Measurements from ENCODE around the gene OTUD7B. TPM values are rescaled to one million over a fixed set of nuclear protein-coding genes. Genes with fewer than 3 reads are reported as not detected.
"Not testable (repeated sequence)": the region's sequence is repeated elsewhere in the genome, so short reads cannot be mapped to it uniquely, and the experiment has no call there.

Gene OTUD7B
- total RNA-seq, 1 experiment from 2014 or later: 23.5 TPM

DNA sequence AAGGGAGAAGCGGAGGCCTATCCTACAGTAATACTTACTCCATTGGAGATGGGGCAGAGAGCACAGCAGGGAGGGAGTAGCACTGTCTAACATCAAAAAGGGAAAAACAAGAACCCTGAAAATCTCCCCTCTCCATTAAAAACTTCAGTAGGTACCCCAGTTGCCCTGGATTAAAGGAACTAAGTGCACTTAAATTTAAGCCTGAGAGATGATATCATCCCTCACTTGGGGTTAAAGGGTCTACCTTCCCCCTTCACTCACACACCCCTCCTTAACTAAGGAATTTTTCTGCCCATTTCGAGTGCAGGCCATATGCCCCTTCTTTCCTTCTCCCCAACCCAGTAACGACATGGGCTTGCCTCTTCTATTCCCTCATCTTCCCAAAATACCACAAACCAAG is 70.1 kb downstream of the OTUD7B start:
- Histone ChIP-seq H3K27ac (ENCODE audit: insufficient read length, low read depth, low read length) (no peak overlapping the region), H3K79me2 (ENCODE audit: insufficient read depth, low read length) (no peaks in the 10 kb centered on the region), H3K9me3 (ENCODE audit: control insufficient read depth, low read depth, low read length) (no peaks in the 10 kb centered on the region), H2AK5ac (ENCODE audit: insufficient read length, low read length) (no peak overlapping the region), H3K14ac (ENCODE audit: insufficient read depth, low read length) (no peak overlapping the region), H3K18ac (ENCODE audit: insufficient read length, low read depth, low read length) (no peak overlapping the region), H2BK5ac (ENCODE audit: insufficient read length, low read length) (no peak overlapping the region), H4K91ac (ENCODE audit: insufficient read length, low read depth, low read length) (no peak overlapping the region), H3K4ac (ENCODE audit: low read depth, low read length) (no peak overlapping the region), H4K8ac (replicated peaks; ENCODE audit: insufficient read length, low read depth, low read length) (no peak overlapping the region), H2BK15ac (ENCODE audit: low read depth, low read length) (no peak overlapping the region), H2BK120ac (ENCODE audit: low read depth, low read length, poor library complexity, severe bottlenecking) (no peak overlapping the region), H2AFZ (ENCODE audit: low read length) (no peak overlapping the region), H4K5ac (ENCODE audit: insufficient read length, low read depth, low read length) (no peak overlapping the region), H3K4me2 (ENCODE audit: insufficient read depth, insufficient read length, low read length) (no peak overlapping the region), H3K23ac (ENCODE audit: insufficient read length, low read depth, low read length) (no peak overlapping the region), H2BK20ac (ENCODE audit: low read depth, low read length, poor library complexity, severe bottlenecking) (no peak overlapping the region), H3K56ac (ENCODE audit: insufficient read length, low read depth, low read length) (no peak overlapping the region), H3K9ac (ENCODE audit: extremely low read depth, insufficient read length, low read length) (no peak overlapping the region), H2BK12ac (ENCODE audit: insufficient read length, low read depth, low read length) (no peak overlapping the region), H3K27me3 (ENCODE audit: insufficient read depth, low read length) (no peaks in the 10 kb centered on the region), H4K20me1 (ENCODE audit: control insufficient read depth, insufficient read depth, insufficient read length) (no peaks in the 10 kb centered on the region), H3K23me2 (ENCODE audit: insufficient read length, low read depth, low read length, poor library complexity, severe bottlenecking) (peaks cover 14% of the 10 kb centered on the region), H3K79me1 (ENCODE audit: insufficient read depth, low read depth, low read length, poor library complexity, severe bottlenecking) (no peaks in the 10 kb centered on the region), H3T11ph (ENCODE audit: low read length) (no peak overlapping the region), H3K4me1 (ENCODE audit: insufficient read depth, low read length) (peaks cover 20% of the 10 kb centered on the region; the same call in 1 of the 2 replicates)
- WGBS (ENCODE audit: extremely low coverage, insufficient read length, low lambda C conversion rate): no CpG with 5 or more reads among the region's 3 CpGs
- peaks cover 49 to 59% of the 10 kb centered on the region in 2 experiments for H3K4me1 Mint-ChIP-seq
- no peaks in the 10 kb centered on the region for H3K9me3 Mint-ChIP-seq
- H3K27me3 Mint-ChIP-seq (ENCODE audit: low read depth): no peaks in the 10 kb centered on the region
- TF ChIP-seq, protein P1, sequence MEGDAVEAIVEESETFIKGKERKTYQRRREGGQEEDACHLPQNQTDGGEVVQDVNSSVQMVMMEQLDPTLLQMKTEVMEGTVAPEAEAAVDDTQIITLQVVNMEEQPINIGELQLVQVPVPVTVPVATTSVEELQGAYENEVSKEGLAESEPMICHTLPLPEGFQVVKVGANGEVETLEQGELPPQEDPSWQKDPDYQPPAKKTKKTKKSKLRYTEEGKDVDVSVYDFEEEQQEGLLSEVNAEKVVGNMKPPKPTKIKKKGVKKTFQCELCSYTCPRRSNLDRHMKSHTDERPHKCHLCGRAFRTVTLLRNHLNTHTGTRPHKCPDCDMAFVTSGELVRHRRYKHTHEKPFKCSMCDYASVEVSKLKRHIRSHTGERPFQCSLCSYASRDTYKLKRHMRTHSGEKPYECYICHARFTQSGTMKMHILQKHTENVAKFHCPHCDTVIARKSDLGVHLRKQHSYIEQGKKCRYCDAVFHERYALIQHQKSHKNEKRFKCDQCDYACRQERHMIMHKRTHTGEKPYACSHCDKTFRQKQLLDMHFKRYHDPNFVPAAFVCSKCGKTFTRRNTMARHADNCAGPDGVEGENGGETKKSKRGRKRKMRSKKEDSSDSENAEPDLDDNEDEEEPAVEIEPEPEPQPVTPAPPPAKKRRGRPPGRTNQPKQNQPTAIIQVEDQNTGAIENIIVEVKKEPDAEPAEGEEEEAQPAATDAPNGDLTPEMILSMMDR (conservative IDR thresholded peaks at IDR 0.05): no peak
- no peak for DNase-seq
- peaks cover 10 to 16% (median 13%) of the 10 kb centered on the region in 3 experiments; a peak in 5 of 7 replicates for H3K36me3 Mint-ChIP-seq (ENCODE audit: insufficient read depth in 1 of 3, low read depth in 3 of 3)
- peak overlapping the region; percentile 3 to 22 (median 19); a peak in 4 of 7 replicates for H3K27ac Mint-ChIP-seq
- H3K4me3 Mint-ChIP-seq: no peak overlapping the region

DNA sequence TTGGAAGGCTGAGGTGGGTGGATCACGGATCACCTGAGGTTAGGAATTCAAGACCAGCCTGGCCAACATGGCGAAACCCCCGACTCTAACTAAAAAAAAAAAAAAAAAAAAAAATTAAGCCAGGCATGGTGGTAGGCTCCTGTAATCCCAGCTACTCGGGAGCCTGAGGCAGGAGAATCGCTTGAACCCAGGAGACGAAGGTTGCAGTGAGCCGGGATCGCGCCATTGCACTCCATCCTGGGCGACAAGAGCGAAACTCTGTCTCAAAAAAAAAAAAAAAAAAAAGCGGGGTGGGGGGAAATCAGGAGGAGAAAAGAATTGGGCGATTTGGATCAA is 71.9 kb downstream of the OTUD7B start:
- Histone ChIP-seq H3K4me1 (ENCODE audit: insufficient read depth, low read length) (peaks cover 20% of the 10 kb centered on the region; the same call in 1 of the 2 replicates), H3K27ac (ENCODE audit: insufficient read length, low read depth, low read length) (peak overlapping the region; percentile 27), H3K4me2 (ENCODE audit: insufficient read depth, insufficient read length, low read length) (peak overlapping the region; percentile 65), H3K18ac (ENCODE audit: insufficient read length, low read depth, low read length) (peak overlapping the region; percentile 94), H3K23me2 (ENCODE audit: insufficient read length, low read depth, low read length, poor library complexity, severe bottlenecking) (peaks cover 14% of the 10 kb centered on the region)
- not testable (repeated sequence) for H4K91ac ChIP-seq (ENCODE audit: insufficient read length, low read depth, low read length); H2BK5ac ChIP-seq (ENCODE audit: insufficient read length, low read length); H2BK120ac ChIP-seq (ENCODE audit: low read depth, low read length, poor library complexity, severe bottlenecking); H3K27me3 ChIP-seq (ENCODE audit: insufficient read depth, low read length); H2AFZ ChIP-seq (ENCODE audit: low read length); DNase-seq; H3K9ac ChIP-seq (ENCODE audit: extremely low read depth, insufficient read length, low read length); H3K9me3 Mint-ChIP-seq; H3K14ac ChIP-seq (ENCODE audit: insufficient read depth, low read length); H3K56ac ChIP-seq (ENCODE audit: insufficient read length, low read depth, low read length); H3K9me3 ChIP-seq (ENCODE audit: control insufficient read depth, low read depth, low read length); H2AK5ac ChIP-seq (ENCODE audit: insufficient read length, low read length); H3K27me3 Mint-ChIP-seq (ENCODE audit: low read depth); H4K8ac ChIP-seq (replicated peaks; ENCODE audit: insufficient read length, low read depth, low read length); H3K23ac ChIP-seq (ENCODE audit: insufficient read length, low read depth, low read length); H3K79me2 ChIP-seq (ENCODE audit: insufficient read depth, low read length); H2BK15ac ChIP-seq (ENCODE audit: low read depth, low read length); H3K79me1 ChIP-seq (ENCODE audit: insufficient read depth, low read depth, low read length, poor library complexity, severe bottlenecking); H3K36me3 Mint-ChIP-seq (ENCODE audit: insufficient read depth in 1 of 3, low read depth in 3 of 3); H2BK12ac ChIP-seq (ENCODE audit: insufficient read length, low read depth, low read length); H2BK20ac ChIP-seq (ENCODE audit: low read depth, low read length, poor library complexity, severe bottlenecking); H3K4ac ChIP-seq (ENCODE audit: low read depth, low read length); H4K20me1 ChIP-seq (ENCODE audit: control insufficient read depth, insufficient read depth, insufficient read length); H3T11ph ChIP-seq (ENCODE audit: low read length); H4K5ac ChIP-seq (ENCODE audit: insufficient read length, low read depth, low read length)
- WGBS (ENCODE audit: extremely low coverage, insufficient read length, low lambda C conversion rate): no CpG with 5 or more reads among the region's 13 CpGs
- Mint-ChIP-seq H3K27ac (peak overlapping the region; percentile 84 to 99 (median 98); a peak in 5 of 7 replicates), H3K4me3 (peak overlapping the region in 1 of 2 experiments; percentile 55; a peak in 3 of 5 replicates), H3K4me1 (peaks cover 49 to 59% of the 10 kb centered on the region in 2 experiments)
